Medulla oblongata (tissue), 1 donor: ENCODE results near the gene OR9A2.
"Not testable (repeated sequence)": the region's sequence is repeated elsewhere in the genome, so short reads cannot be mapped to it uniquely, and the experiment has no call there.

Experiments
- DNase-seq: peaks from one replicate; pipeline ENCODE4 v3.0.0-alpha.2; 2015; ENCODE audit errors: extremely low spot score

OR9A2 gene

GRCh38 chr7:143018931-143019330 lies 8.0 kb downstream of the OR9A2 start:
- DNase-seq: no peak

DNA sequence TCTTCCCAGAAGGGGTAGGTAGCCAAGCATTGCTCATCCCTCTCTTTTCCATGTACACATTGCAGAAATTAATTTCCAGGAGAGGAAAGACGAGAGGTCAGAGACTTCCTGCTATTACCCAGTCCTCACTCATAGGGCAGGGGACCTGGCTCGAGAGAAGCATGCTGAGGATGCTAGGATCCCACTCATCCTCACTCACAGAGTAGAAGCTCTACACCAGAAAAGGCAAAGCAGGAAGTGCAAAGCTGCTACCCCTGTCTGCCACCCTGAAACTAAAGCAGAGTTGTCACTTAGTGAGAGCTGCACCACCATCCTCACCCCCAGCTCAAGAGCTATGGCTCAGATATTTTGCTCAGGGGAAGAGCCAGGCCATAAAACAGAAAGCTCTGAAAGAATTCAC lies 9.9 kb downstream of the OR9A2 start:
- DNase-seq: no peak

DNA sequence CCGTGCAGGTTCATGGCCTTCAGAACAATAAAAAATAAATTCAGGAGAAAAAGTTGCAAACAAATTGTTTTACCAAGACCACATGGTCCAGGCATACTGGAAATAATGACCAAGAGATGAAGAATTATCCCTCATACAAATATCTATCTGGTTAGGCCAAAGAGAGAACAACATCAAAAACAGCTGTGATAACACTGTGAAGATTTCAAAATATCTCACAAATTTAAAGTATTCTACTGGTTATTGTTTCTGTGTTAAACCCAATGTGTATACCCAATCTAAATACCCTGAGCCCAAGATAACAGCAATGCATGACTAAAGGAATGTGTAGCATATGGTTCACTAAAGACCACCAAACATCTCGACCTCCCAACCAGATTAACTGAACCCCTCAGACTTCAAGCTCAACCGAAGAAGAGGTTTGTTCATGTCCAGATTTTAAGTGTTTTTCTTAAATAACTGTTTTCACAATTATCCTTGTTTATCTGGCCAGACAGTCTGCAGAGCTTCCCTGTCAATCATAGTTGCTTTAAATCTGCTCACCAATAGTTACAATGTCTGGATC lies 10.9 kb downstream of the OR9A2 start:
- DNase-seq: no peak

- DNase-seq: no peak
Observed at GRCh38 chr7:143015084-143015483, 11.8 kb downstream of the OR9A2 start.

GRCh38 chr7:143013893-143014292 lies 13.0 kb downstream of the OR9A2 start:
- DNase-seq: no peak

DNA sequence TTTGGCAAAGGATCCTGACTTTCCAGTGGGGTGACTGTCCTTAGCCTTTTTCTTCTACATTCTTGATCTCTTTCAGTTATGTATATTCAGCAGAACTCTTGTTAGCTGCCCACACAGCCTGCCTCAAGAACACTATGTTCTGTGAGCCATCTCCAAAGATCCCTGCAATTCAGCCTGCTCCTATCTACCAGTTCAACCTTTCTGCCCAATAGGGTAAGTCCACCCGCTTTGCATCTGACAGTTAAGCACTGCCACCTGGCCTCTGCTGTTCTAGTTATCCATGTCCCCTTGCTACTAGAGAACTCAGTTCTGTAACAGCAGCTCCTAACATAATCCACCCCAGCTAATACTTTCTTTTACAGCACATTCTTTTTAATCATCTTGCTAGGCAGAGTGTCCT lies 13.5 kb downstream of the OR9A2 start:
- no peak for DNase-seq

DNA sequence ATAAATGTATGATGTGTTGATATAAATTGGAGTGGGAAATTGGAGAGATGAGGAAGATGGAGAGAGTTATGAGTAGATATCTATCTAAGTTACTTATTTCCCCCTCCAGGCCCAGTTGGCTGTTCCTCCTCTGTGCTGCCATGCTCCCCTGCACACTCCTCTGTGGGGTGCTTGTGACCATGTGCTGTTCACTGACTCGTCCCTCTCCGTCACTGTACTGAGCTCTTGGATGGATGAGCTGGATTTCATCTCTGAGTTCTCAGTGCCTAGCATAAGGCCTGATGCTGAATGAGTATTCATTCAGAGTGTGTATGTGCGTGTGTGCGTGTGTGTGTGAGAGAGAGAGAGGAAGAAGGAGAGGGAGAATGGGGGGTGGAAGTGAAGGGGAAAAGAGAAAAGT lies 14.5 kb downstream of the OR9A2 start:
- DNase-seq: no peak

- DNase-seq: no peak
Observed at GRCh38 chr7:143012001-143012400, 14.9 kb downstream of the OR9A2 start.

- peak; percentile 85 for DNase-seq
Observed at GRCh38 chr7:143008007-143008901, 18.7 kb downstream of the OR9A2 start.

- no peak for DNase-seq
Observed at GRCh38 chr7:143005632-143006260, 21.2 kb downstream of the OR9A2 start.

DNA sequence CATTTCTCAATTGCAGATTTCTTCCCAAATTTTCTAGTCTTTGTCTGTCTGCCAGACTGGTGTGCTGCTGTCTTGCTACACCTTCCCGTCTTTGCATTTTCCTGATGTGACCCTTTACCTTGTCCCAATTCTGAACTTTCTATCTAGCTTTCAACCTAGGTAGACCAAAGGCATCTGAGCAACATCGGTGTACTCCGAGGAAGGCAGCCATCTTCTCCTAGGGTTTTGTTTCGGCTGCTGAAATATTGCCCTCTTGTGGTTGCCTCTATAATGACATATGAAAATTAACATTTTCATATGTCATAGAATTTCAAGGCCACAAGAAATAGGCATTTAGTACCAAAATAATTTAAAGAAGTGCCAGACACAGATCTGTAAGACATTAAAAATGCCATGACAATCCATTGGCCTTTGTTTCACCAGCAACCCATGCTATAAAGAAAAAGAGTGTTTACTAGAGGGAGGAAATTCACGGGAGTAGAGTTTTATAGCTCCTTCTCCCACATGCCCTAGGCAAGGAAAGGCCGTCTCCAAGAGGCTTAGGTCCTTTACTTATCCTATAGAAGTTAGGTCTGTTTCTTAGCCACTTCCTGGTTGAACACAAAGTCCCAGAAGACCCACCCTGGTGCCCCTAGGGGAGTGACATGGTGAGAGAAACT lies 23.4 kb downstream of the OR9A2 start:
- peak; percentile 45 for DNase-seq

- DNase-seq: no peak
Observed at GRCh38 chr7:143002898-143003297, 24.0 kb downstream of the OR9A2 start.

DNA sequence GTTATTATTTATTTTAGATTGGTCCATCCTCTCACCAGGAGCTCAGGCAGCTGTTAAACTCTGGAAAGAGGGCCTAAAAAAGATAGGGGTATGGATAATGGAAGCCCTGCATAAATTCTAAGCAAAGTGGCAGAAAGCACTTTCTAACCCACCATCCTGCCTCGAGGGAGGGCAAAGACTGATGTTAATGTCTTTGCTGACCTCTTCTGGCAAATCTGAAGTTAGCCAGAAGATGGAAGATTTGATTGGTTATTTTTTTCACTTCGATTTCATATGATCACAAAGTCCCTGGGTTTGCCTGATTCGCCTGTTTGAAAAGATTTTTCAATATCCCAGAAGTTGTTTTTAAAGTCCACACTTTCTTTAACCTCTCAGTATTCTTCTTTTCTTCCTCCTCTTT lies 24.8 kb downstream of the OR9A2 start:
- no peak for DNase-seq

DNA sequence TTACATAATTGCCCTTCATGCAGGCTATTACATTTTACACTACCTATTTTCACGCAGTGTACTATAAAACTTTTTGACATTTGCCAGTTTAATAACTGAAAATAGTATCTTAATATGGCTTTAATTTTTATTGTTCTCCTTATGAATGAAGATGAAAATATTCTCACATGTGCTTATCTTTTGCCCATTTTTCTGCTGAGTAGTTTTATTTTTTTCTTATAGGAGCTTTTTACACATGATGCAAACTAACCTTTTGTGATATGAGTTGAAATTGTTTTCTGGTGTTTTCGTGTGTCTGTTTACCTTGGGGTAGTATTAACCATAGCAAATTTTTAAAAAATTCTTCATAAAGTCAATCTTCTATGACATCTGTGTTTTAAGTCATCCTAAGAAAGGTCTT lies 26.3 kb downstream of the OR9A2 start:
- DNase-seq: no peak

- no peak for DNase-seq
Observed at GRCh38 chr7:142999793-143000192, 27.1 kb downstream of the OR9A2 start.

DNA sequence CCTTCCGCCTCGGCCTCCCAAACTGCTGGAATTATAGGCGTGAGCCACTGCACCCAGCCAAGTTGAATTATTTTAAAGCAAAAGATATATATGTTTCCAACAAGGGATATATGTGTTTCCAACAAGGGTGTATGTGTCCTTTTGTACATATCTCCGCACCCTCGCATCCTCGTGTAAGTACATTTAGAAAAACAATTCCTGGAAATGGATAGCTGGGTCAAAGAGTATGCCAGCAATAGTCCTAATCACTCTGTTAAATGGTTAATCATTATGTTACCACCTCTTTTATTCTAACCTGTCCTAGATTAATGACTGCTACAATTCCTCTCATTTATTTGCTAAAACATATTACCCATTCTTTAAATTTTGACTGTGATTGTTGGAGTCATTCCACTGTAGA lies 28.0 kb downstream of the OR9A2 start:
- no peak for DNase-seq

DNA sequence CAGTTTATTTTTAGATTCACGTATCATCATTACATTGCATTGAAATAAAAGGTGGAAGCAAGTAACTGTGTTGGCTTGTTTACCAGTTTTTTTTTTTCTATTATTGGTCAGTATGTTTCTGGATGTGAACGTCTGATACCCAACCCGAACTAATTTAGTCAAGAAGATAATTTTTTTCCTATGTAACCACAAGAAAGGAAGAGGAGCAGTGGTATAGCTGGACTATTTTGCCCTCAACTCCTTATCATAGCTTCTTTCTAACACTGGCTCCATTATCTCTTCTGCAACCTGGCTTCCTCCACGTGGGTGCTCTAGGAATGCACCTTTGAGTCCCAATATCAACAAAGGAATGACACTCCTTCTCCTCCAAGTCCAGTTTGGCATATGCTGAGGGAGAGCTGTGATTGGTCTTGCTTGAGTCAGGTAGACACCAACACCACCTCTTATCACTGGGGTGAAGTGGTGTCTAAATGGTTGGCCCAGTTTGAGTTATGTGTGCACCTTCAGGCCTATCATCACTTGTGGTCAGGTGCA lies 29.4 kb downstream of the OR9A2 start:
- no peak for DNase-seq

DNA sequence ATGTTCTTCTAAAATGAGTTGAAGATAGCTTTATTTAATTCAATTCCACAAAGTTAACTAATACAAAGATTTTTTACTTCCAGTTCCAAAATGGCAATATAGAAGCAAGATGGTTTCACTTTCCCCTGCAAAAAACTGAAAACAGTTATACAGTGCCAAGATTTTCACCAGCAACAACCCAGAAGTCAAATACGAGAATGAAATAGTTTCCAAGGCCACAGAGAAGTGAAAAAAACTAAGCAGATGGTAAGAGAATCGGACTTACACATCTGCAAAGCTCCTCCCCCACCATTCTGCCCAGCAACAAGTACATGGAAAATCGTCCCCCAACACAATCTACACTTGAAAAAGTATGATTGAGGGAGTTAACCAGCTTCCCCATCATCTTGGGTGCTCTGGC lies 34.5 kb downstream of the OR9A2 start:
- DNase-seq: no peak

GRCh38 chr7:142984297-142984696 lies 42.6 kb downstream of the OR9A2 start:
- no peak for DNase-seq

DNA sequence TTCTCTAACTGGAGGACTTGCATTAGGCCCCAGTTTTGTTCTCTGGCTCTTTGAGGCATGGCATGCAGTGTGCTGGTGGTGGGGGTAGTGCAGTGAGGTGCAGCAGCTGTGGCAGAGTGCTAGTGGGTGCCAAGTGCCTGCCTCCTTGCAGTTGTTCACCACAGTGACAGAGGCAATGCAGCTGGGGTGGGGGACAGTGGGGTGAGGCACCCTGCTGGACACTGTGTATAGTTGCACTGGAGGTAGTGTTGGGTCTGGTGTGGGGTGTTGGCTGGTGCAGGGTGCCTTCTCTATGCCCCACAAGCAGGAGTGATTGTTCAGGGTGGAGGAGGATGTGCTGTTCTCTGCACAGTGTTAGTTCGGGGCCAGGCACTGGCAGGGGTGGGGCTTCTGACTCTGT lies 43.1 kb downstream of the OR9A2 start:
- DNase-seq: no peak

DNA sequence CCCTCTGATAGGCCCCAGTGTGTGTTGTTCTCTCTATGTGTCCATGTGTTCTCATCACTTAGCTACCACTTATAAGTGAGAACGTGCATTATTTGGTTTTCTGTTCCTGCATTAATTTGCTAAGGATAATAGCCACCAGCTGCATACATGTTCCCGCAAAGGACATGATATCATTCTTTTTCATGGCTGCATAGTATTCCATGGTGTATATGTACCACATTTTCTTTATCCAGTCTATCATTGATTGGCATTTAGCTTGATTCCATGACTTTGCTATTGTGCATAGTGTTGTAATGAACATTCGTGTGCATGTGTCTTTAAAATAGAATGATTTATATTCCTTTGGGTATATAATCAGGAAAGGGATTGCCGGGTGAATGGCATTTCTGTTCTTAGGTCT lies 48.5 kb downstream of the OR9A2 start:
- not testable (repeated sequence) for DNase-seq
